IPS-NIHi11 (cell line): ENCODE data around the gene GRK3.

ENCODE experiments used
- DNase-seq: peaks from one replicate; pipeline ENCODE4 v3.0.0; 2012; ENCODE audit warnings: mixed read lengths, low spot score

GRK3 gene

GRCh38 chr22:25626624-25626990 lies 62.1 kb downstream of the GRK3 start:
- DNase-seq, result no peak

GRCh38 chr22:25627271-25627852 lies 62.9 kb downstream of the GRK3 start:
- no peak for DNase-seq

- no peak for DNase-seq
Measured at GRCh38 chr22:25628494-25628893, 64.0 kb downstream of the GRK3 start.

- no peak for DNase-seq
Measured at GRCh38 chr22:25629613-25630012, 65.1 kb downstream of the GRK3 start.

- DNase-seq, result peak; percentile 17
Measured at GRCh38 chr22:25630447-25630846, 66.0 kb downstream of the GRK3 start.

- DNase-seq, result no peak
Measured at GRCh38 chr22:25636323-25636722, 71.8 kb downstream of the GRK3 start.

- no peak for DNase-seq
Measured at GRCh38 chr22:25637032-25637431, 72.6 kb downstream of the GRK3 start.

GRCh38 chr22:25637672-25638071 lies 73.2 kb downstream of the GRK3 start:
- no peak for DNase-seq

GRCh38 chr22:25638638-25639037 lies 74.2 kb downstream of the GRK3 start:
- DNase-seq, result no peak

- no peak for DNase-seq
Measured at GRCh38 chr22:25641650-25642049, 77.2 kb downstream of the GRK3 start.

GRCh38 chr22:25643232-25644000 lies 78.9 kb downstream of the GRK3 start:
- DNase-seq, result peak; percentile 19

- no peak for DNase-seq
Measured at GRCh38 chr22:25644122-25644521, 79.6 kb downstream of the GRK3 start.

- DNase-seq, result no peak
Measured at GRCh38 chr22:25645266-25645665, 80.8 kb downstream of the GRK3 start.

- DNase-seq, result no peak
Measured at GRCh38 chr22:25645964-25646363, 81.5 kb downstream of the GRK3 start.

GRCh38 chr22:25650833-25651232 lies 86.4 kb downstream of the GRK3 start:
- DNase-seq, result no peak

GRCh38 chr22:25651332-25652085 lies 87.0 kb downstream of the GRK3 start:
- DNase-seq, result no peak

GRCh38 chr22:25654676-25655075 lies 90.2 kb downstream of the GRK3 start:
- no peak for DNase-seq

GRCh38 chr22:25655371-25655935 lies 91.0 kb downstream of the GRK3 start:
- no peak for DNase-seq

GRCh38 chr22:25656724-25657123 lies 92.2 kb downstream of the GRK3 start:
- no peak for DNase-seq

- DNase-seq, result no peak
Measured at GRCh38 chr22:25658633-25659032, 94.2 kb downstream of the GRK3 start.

GRCh38 chr22:25659413-25659812 lies 94.9 kb downstream of the GRK3 start:
- no peak for DNase-seq

GRCh38 chr22:25660336-25660735 lies 95.9 kb downstream of the GRK3 start:
- DNase-seq, result no peak

GRCh38 chr22:25661073-25661472 lies 96.6 kb downstream of the GRK3 start:
- no peak for DNase-seq
